Tibial nerve (tissue), 4 donors: ENCODE results near the gene NDUFB10. TPM values are rescaled to one million over a fixed set of nuclear protein-coding genes. Genes with fewer than 3 reads are reported as not detected.

ENCODE experiments used
- DNase-seq, 2 donors: peaks; one replicate each; pipeline ENCODE4 v3.0.0-alpha.2; 2019; ENCODE audit warnings: low spot score in 2 of 2
- H3K27ac ChIP-seq, 4 donors: fragments of 200-600 bp; sonication (generic) in 3 of 4; one replicate each; pipeline ENCODE4 v1.5.1; 2017 to 2019; ENCODE audit warnings: mild to moderate bottlenecking in 1 of 4
- H3K27me3 ChIP-seq, 2 donors: fragments of 200-600 bp; sonication (generic) in 1 of 2; one replicate each; pipeline versions ENCODE4 v1.5.1 to v1.6.0; 2017 to 2019
- H3K36me3 ChIP-seq, 3 donors: fragments of 200-600 bp; sonication (generic); one replicate each; pipeline ENCODE4 v1.5.1; 2018 to 2019
- H3K4me1 ChIP-seq, 4 donors: fragments of 200-600 bp; sonication (generic) in 3 of 4; one replicate each; pipeline ENCODE4 v1.5.1; 2017 to 2019
- H3K4me3 ChIP-seq, 4 donors: fragments of 200-600 bp; sonication (generic) in 3 of 4; one replicate each; pipeline ENCODE4 v1.5.1; 2017 to 2019; ENCODE audit warnings: mild to moderate bottlenecking in 1 of 4, moderate library complexity in 1 of 4
- H3K9me3 ChIP-seq, 4 donors: fragments of 200-600 bp; sonication (generic) in 3 of 4; one replicate each; pipeline ENCODE4 v1.5.1; 2017 to 2019
- CTCF ChIP-seq, 5 experiments: fragments of 200-600 bp in 3 of 5; fragments of 450-650 bp in 2 of 5; sonication (generic) in 3 of 5; IDR thresholded peaks; one replicate each; pipeline ENCODE4 v1.5.1; 2016 to 2019; ENCODE audit warnings: antibody characterized with exemption in 5 of 5, mild to moderate bottlenecking in 3 of 5, moderate library complexity in 2 of 5
- EP300 ChIP-seq, 2 donors: sonication (generic); formaldehyde crosslinking; IDR thresholded peaks; one replicate each; pipeline ENCODE4 v1.6.1; 2017; ENCODE audit warnings: antibody characterized with exemption in 2 of 2, mild to moderate bottlenecking in 1 of 2
- POLR2A ChIP-seq, 2 donors: fragments of 450-650 bp; IDR thresholded peaks; one replicate each; pipeline ENCODE4 v1.6.1; 2017; ENCODE audit warnings: antibody characterized with exemption in 2 of 2, mild to moderate bottlenecking in 2 of 2, moderate library complexity in 2 of 2
- WGBS, 2 donors: methylation state at CpG; one replicate each; pipeline ENCODE4 v1.1.5; 2018; 5-methylcytosine and 5-hydroxymethylcytosine counted together
- total RNA-seq, 4 donors: library from RNA; depleted of rRNA; stranded (reverse); fragments of >200 nt; gene quantifications; one replicate each; pipeline ENCODE4 v1.1.0, GENCODE V29; 2016

Gene NDUFB10
- total RNA-seq, 4 donors from 2014 or later: 86.9 to 136 (median 116) TPM

GRCh38 chr16:1974157-1975070 lies 15.1 kb downstream of the NDUFB10 start:
- peaks cover 0 to 56% (median 36%) of the 10 kb centered on the region in 3 donors for H3K36me3 ChIP-seq
- 90 to 92% methylated on average over 27 to 31 of the region's 42 CpGs for WGBS, 2 donors
- no peaks in the 10 kb centered on the region for H3K9me3 ChIP-seq
- H3K27ac ChIP-seq: no peak overlapping the region
- TF ChIP-seq POLR2A (IDR thresholded peaks at IDR 0.05) (no peak), EP300 (IDR thresholded peaks at IDR 0.05) (no peak), CTCF (IDR thresholded peaks at IDR 0.05) (no peak)
- H3K4me1 ChIP-seq: peaks cover 0 to 32% (median 21%) of the 10 kb centered on the region in 4 donors
- H3K4me3 ChIP-seq: no peak overlapping the region
- DNase-seq: no peak
- peaks cover 0 to 20% of the 10 kb centered on the region in 2 donors for H3K27me3 ChIP-seq

- Histone ChIP-seq H3K4me3 (no peak overlapping the region), H3K4me1 (peaks cover 0 to 44% (median 24%) of the 10 kb centered on the region in 4 donors), H3K36me3 (peaks cover 0 to 58% (median 36%) of the 10 kb centered on the region in 3 donors), H3K27me3 (peaks cover 0 to 32% of the 10 kb centered on the region in 2 donors), H3K9me3 (no peaks in the 10 kb centered on the region), H3K27ac (no peak overlapping the region)
- TF ChIP-seq EP300 (IDR thresholded peaks at IDR 0.05) (no peak), POLR2A (IDR thresholded peaks at IDR 0.05) (no peak), CTCF (IDR thresholded peaks at IDR 0.05) (no peak)
- no peak for DNase-seq
- WGBS, 2 donors: 92 to 95% methylated on average over 25 to 26 of the region's 33 CpGs
Measured at GRCh38 chr16:1975432-1976215, 16.3 kb downstream of the NDUFB10 start.

- 93 to 96% methylated on average over 7 to 8 of the region's 8 CpGs for WGBS, 2 donors
- H3K27me3 ChIP-seq: peaks cover 0 to 37% of the 10 kb centered on the region in 2 donors
- H3K36me3 ChIP-seq: peaks cover 0 to 58% (median 36%) of the 10 kb centered on the region in 3 donors
- no peaks in the 10 kb centered on the region for H3K9me3 ChIP-seq
- no peak overlapping the region for H3K4me3 ChIP-seq
- TF ChIP-seq CTCF (IDR thresholded peaks at IDR 0.05) (no peak), EP300 (IDR thresholded peaks at IDR 0.05) (no peak)
- peaks cover 0 to 40% (median 19%) of the 10 kb centered on the region in 4 donors for H3K4me1 ChIP-seq
- no peak overlapping the region for H3K27ac ChIP-seq
- DNase-seq: no peak
Measured at GRCh38 chr16:1976216-1976520, 16.8 kb downstream of the NDUFB10 start.

GRCh38 chr16:1976951-1977874 lies 17.9 kb downstream of the NDUFB10 start:
- Histone ChIP-seq H3K27ac (no peak overlapping the region), H3K4me3 (no peak overlapping the region), H3K4me1 (peaks cover 0 to 36% (median 17%) of the 10 kb centered on the region in 4 donors), H3K36me3 (peaks cover 0 to 58% (median 36%) of the 10 kb centered on the region in 3 donors), H3K27me3 (peaks cover 0 to 48% of the 10 kb centered on the region in 2 donors), H3K9me3 (no peaks in the 10 kb centered on the region)
- TF ChIP-seq EP300 (IDR thresholded peaks at IDR 0.05): no peak
- no peak for TF ChIP-seq CTCF (IDR thresholded peaks at IDR 0.05)
- TF ChIP-seq POLR2A (IDR thresholded peaks at IDR 0.05): no peak
- no peak for DNase-seq
- 86 to 93% methylated on average over 23 to 29 of the region's 33 CpGs for WGBS, 2 donors
